ENCODE data around the gene POC5.
"Not testable (repeated sequence)": the region's sequence is repeated elsewhere in the genome, so short reads cannot be mapped to it uniquely, and the experiment has no call there.

POC5 gene

GRCh38 chr5:75717082-75717922, at the start of gene POC5:
Gene POC5, minus strand, starts transcription at chr5:75717437. Its CDS starts 4,500 bp downstream, at chr5:75712937.
- DNase-seq (ENCODE audit: low spot score): peak; percentile 94

GRCh38 chr5:75758116-75758515, 40.9 kb upstream of the POC5 start:
- DNase-seq (ENCODE audit: low spot score): no peak

- no peak for DNase-seq (ENCODE audit: low spot score)
These were observed 39.7 kb upstream of the POC5 start for GRCh38 chr5:75756981-75757380.

- no peak for DNase-seq (ENCODE audit: low spot score)
These were observed 39.0 kb upstream of the POC5 start for GRCh38 chr5:75756211-75756610.

- DNase-seq (ENCODE audit: low spot score): no peak
These were observed 35.9 kb upstream of the POC5 start for GRCh38 chr5:75753182-75753581.

GRCh38 chr5:75744355-75744754, 27.1 kb upstream of the POC5 start:
- DNase-seq (ENCODE audit: low spot score): no peak

- no peak for DNase-seq (ENCODE audit: low spot score)
These were observed 19.0 kb upstream of the POC5 start for GRCh38 chr5:75736273-75736672.

GRCh38 chr5:75734913-75735789, 17.9 kb upstream of the POC5 start:
- DNase-seq (ENCODE audit: low spot score): peak; percentile 34

- no peak for DNase-seq (ENCODE audit: low spot score)
These were observed 16.5 kb upstream of the POC5 start for GRCh38 chr5:75733767-75734166.

- DNase-seq (ENCODE audit: low spot score): not testable (repeated sequence)
These were observed 14.3 kb upstream of the POC5 start for GRCh38 chr5:75731515-75731914.

- no peak for DNase-seq (ENCODE audit: low spot score)
These were observed 12.1 kb upstream of the POC5 start for GRCh38 chr5:75729321-75729720.

- DNase-seq (ENCODE audit: low spot score): no peak
These were observed 10.7 kb upstream of the POC5 start for GRCh38 chr5:75727931-75728330.

- not testable (repeated sequence) for DNase-seq (ENCODE audit: low spot score)
These were observed 9.0 kb upstream of the POC5 start for GRCh38 chr5:75726224-75726623.

GRCh38 chr5:75723378-75723777, 6.1 kb upstream of the POC5 start:
- DNase-seq (ENCODE audit: low spot score): no peak

- DNase-seq (ENCODE audit: low spot score): no peak
These were observed 4.3 kb upstream of the POC5 start for GRCh38 chr5:75721573-75721972.

- no peak for DNase-seq (ENCODE audit: low spot score)
These were observed 3.6 kb upstream of the POC5 start for GRCh38 chr5:75720882-75721281.

GRCh38 chr5:75716715-75717081, 539 bp downstream of the POC5 start:
- DNase-seq (ENCODE audit: low spot score): no peak

- DNase-seq (ENCODE audit: low spot score): no peak
These were observed 5.1 kb downstream of the POC5 start for GRCh38 chr5:75712091-75712490.

GRCh38 chr5:75711151-75711550, 6.1 kb downstream of the POC5 start:
- no peak for DNase-seq (ENCODE audit: low spot score)

- no peak for DNase-seq (ENCODE audit: low spot score)
These were observed 6.6 kb downstream of the POC5 start for GRCh38 chr5:75710637-75711036.

- DNase-seq (ENCODE audit: low spot score): no peak
These were observed 9.2 kb downstream of the POC5 start for GRCh38 chr5:75707911-75708509.

GRCh38 chr5:75706775-75707174, 10.5 kb downstream of the POC5 start:
- no peak for DNase-seq (ENCODE audit: low spot score)

- no peak for DNase-seq (ENCODE audit: low spot score)
These were observed 11.2 kb downstream of the POC5 start for GRCh38 chr5:75706016-75706415.
